ENCODE results near the gene ARFGAP1.

DNA sequence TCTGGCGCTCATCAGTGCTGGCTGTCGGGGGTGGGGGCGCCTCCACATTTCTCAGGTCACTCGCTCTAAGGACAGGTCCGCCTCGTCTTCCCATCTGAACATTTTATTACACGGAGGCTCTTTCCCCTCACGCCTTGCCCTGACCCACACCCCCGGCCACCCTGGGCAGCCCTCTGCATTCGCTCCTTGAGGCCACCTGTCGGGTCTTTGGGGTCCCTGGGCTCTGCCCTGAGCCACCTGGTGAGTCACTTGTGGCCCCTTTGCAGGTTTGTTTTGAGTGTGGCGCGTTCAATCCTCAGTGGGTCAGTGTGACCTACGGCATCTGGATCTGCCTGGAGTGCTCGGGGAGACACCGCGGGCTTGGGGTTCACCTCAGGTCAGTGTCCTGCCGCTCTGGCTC lies 3.2 kb downstream of the ARFGAP1 start:
- TF ChIP-seq, protein P1, sequence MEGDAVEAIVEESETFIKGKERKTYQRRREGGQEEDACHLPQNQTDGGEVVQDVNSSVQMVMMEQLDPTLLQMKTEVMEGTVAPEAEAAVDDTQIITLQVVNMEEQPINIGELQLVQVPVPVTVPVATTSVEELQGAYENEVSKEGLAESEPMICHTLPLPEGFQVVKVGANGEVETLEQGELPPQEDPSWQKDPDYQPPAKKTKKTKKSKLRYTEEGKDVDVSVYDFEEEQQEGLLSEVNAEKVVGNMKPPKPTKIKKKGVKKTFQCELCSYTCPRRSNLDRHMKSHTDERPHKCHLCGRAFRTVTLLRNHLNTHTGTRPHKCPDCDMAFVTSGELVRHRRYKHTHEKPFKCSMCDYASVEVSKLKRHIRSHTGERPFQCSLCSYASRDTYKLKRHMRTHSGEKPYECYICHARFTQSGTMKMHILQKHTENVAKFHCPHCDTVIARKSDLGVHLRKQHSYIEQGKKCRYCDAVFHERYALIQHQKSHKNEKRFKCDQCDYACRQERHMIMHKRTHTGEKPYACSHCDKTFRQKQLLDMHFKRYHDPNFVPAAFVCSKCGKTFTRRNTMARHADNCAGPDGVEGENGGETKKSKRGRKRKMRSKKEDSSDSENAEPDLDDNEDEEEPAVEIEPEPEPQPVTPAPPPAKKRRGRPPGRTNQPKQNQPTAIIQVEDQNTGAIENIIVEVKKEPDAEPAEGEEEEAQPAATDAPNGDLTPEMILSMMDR (IDR thresholded peaks at IDR 0.05), result no peak
- no peak for TF ChIP-seq POLR2A (IDR thresholded peaks at IDR 0.05)
